HL-60 (cell line): Measurements from ENCODE around the gene SLC43A2.

Experiments used
- DNase-seq, 2 experiments: peaks; one replicate each; pipeline ENCODE4 v3.0.0-alpha.2; 2010 to 2020; ENCODE audit warnings: low read depth in 1 of 2, low spot score in 1 of 2
- H3K27ac ChIP-seq: fragments of 250-450 bp; sonication (Bioruptor Pico); replicated peaks from 2 replicates; pipeline ENCODE4 v1.5.1; 2020; ENCODE audit warnings: mild to moderate bottlenecking, moderate library complexity
- H3K27me3 ChIP-seq: fragments of 250-450 bp; sonication (Bioruptor Pico); 2 replicates; pipeline ENCODE4 v1.5.1; 2021; ENCODE audit warnings: mild to moderate bottlenecking, moderate library complexity; ENCODE audit not compliant: insufficient read depth, poor library complexity, severe bottlenecking
- H3K4me3 ChIP-seq: replicated peaks from 2 replicates; pipeline ENCODE4 v1.5.1; 2011; ENCODE audit warnings: mild to moderate bottlenecking, control low read depth, low read length; ENCODE audit not compliant: insufficient read depth
- GABPA ChIP-seq: IDR thresholded peaks from 2 replicates; pipeline ENCODE4 v1.6.1; 2012; ENCODE audit warnings: low read depth
- POLR2AphosphoS5 ChIP-seq: IDR thresholded peaks from 2 replicates; pipeline ENCODE4 v1.6.1; 2012; ENCODE audit warnings: low read depth
- SPI1 ChIP-seq: IDR thresholded peaks from 2 replicates; pipeline ENCODE4 v1.6.1; 2012; ENCODE audit warnings: low read depth, mild to moderate bottlenecking, borderline replicate concordance
- TF ChIP-seq, protein P1 (sequence below): IDR thresholded peaks from one replicate; pipeline ENCODE4 v1.5.1; 2011; ENCODE audit warnings: low read length, control low read depth, inconsistent platforms; ENCODE audit not compliant: insufficient read depth
- TF ChIP-seq, protein P2 (sequence below): IDR thresholded peaks from 2 replicates; pipeline ENCODE4 v1.6.1; 2012; ENCODE audit warnings: low read depth; ENCODE audit not compliant: insufficient replicate concordance

Gene SLC43A2

DNA sequence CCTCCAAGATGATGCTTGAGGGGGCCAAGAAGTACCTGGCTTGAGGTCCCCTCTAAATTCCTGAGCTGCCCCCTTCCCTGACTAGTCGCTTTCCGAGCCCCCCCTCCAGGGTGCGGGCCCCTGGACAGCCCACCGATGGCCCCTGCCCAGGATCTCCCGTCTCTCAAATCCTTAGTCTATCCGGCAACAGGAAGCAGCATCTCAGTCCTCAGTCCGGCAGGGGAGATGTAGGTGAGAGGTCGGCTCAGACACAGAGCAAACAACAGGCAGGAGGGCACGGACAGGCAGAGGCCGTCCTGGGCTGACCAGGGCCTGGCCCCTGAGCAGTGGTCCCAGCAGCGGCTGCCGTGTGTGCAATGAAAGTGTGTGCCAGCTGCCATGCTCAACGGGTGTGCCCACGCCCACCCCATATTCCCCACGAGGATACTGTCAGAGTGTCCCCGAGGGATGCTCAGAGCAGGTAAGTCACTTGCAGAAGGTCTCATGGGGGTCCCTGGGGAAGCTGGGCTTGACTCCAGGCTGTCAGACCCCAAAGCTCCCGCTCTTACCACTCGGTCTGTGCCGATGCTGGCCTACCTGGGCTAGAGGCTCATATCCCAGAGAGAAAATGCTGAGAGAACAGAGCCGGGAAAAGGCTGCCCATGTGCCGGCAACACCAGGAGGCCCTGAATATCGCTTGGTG lies 7.2 kb downstream of the SLC43A2 start:
- TF ChIP-seq POLR2AphosphoS5 = no peak
- TF ChIP-seq, protein P1, sequence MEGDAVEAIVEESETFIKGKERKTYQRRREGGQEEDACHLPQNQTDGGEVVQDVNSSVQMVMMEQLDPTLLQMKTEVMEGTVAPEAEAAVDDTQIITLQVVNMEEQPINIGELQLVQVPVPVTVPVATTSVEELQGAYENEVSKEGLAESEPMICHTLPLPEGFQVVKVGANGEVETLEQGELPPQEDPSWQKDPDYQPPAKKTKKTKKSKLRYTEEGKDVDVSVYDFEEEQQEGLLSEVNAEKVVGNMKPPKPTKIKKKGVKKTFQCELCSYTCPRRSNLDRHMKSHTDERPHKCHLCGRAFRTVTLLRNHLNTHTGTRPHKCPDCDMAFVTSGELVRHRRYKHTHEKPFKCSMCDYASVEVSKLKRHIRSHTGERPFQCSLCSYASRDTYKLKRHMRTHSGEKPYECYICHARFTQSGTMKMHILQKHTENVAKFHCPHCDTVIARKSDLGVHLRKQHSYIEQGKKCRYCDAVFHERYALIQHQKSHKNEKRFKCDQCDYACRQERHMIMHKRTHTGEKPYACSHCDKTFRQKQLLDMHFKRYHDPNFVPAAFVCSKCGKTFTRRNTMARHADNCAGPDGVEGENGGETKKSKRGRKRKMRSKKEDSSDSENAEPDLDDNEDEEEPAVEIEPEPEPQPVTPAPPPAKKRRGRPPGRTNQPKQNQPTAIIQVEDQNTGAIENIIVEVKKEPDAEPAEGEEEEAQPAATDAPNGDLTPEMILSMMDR = no peak
- TF ChIP-seq SPI1 = no peak
- TF ChIP-seq, protein P2, sequence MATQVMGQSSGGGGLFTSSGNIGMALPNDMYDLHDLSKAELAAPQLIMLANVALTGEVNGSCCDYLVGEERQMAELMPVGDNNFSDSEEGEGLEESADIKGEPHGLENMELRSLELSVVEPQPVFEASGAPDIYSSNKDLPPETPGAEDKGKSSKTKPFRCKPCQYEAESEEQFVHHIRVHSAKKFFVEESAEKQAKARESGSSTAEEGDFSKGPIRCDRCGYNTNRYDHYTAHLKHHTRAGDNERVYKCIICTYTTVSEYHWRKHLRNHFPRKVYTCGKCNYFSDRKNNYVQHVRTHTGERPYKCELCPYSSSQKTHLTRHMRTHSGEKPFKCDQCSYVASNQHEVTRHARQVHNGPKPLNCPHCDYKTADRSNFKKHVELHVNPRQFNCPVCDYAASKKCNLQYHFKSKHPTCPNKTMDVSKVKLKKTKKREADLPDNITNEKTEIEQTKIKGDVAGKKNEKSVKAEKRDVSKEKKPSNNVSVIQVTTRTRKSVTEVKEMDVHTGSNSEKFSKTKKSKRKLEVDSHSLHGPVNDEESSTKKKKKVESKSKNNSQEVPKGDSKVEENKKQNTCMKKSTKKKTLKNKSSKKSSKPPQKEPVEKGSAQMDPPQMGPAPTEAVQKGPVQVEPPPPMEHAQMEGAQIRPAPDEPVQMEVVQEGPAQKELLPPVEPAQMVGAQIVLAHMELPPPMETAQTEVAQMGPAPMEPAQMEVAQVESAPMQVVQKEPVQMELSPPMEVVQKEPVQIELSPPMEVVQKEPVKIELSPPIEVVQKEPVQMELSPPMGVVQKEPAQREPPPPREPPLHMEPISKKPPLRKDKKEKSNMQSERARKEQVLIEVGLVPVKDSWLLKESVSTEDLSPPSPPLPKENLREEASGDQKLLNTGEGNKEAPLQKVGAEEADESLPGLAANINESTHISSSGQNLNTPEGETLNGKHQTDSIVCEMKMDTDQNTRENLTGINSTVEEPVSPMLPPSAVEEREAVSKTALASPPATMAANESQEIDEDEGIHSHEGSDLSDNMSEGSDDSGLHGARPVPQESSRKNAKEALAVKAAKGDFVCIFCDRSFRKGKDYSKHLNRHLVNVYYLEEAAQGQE = no peak
- no peak for TF ChIP-seq GABPA
- DNase-seq = no peak
- H3K27me3 ChIP-seq = no peaks in the 10 kb centered on the region
- H3K4me3 ChIP-seq = no peak overlapping the region
- H3K27ac ChIP-seq = no peak overlapping the region

DNA sequence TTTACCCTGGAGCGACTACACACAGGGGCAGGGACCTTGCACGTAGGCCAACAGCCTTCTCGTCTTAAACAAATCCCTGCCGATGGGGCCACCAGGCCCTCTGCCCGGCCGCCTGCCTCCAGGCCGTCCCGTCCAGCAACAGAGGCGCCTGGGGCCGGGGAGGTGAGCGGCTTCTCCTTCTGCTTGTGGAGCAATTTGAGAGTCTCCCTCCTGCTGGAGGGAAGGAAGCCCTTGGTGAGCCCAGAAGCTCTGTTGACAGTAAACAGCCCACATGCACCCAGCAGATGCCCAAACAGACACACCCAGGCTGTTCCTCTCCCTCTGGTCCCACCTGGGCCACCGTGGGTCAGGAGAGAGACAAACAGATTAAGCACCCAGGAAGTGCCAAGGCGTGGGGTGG lies 8.1 kb downstream of the SLC43A2 start:
- TF ChIP-seq, protein P1 = no peak
- TF ChIP-seq SPI1 (no peak), GABPA (no peak), POLR2AphosphoS5 (no peak)
- TF ChIP-seq, protein P2 = no peak
- H3K4me3 ChIP-seq = no peak overlapping the region
- no peak overlapping the region for H3K27ac ChIP-seq

DNA sequence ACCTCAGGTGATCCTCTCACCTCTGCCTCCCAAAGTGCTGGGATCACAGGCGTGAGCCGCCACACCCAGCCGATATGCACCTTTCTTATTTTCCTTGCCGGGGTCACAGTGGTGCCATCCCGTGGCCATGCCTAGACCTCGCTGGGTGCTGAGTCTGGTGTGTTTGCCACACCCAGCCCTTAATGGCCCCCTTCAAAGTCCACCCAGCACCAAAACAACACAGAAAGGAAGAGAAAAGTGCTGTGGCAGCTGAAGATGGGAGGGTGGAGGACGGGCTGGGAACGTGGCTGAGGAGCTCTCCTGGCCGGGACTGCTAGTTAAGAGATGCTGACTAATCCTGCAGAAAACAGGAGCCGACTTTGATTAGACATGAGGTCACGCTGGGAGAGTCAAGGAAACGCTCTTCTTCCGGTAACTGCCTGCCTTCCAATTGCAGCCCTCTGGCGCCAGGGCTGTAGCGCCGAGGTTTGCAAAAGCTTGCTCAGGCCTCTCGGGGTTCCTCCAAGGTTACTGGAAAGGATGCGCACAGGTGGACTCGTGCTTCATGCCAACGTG lies 10.9 kb downstream of the SLC43A2 start:
- no peak overlapping the region for H3K27ac ChIP-seq
- peak in 1 of 2 experiments; percentile 18 for DNase-seq
- no peaks in the 10 kb centered on the region for H3K27me3 ChIP-seq
- no peak overlapping the region for H3K4me3 ChIP-seq
- no peak for TF ChIP-seq SPI1
- no peak for TF ChIP-seq POLR2AphosphoS5
- TF ChIP-seq GABPA = no peak
- TF ChIP-seq, protein P2 = no peak
- TF ChIP-seq, protein P1 = no peak

More for the DNA sequence above, 8.1 kb downstream of the SLC43A2 start:
- H3K27me3 ChIP-seq = no peaks in the 10 kb centered on the region
- no peak for DNase-seq
